Activated CD4-positive, alpha-beta T cell treated with anti-CD3 and anti-CD28 coated beads, Interleukin-2, amount 10 ng/mL, durations not matched to agents 24 days and 14 days (primary cell): ENCODE results near the gene TAMALIN. TPM values are rescaled to one million over a fixed set of nuclear protein-coding genes. Genes with fewer than 3 reads are reported as not detected.

Experiments
- DNase-seq: peaks from one replicate; pipeline ENCODE4 v3.0.0; 2022
- H3K27ac Mint-ChIP-seq: one replicate; pipeline ENCODE4 v1.8.0; 2022; ENCODE audit warnings: mild to moderate bottlenecking, mixed read lengths
- H3K27me3 Mint-ChIP-seq: one replicate; pipeline ENCODE4 v1.8.0; 2022; ENCODE audit warnings: mixed read lengths
- H3K36me3 Mint-ChIP-seq: one replicate; pipeline ENCODE4 v1.8.0; 2022; ENCODE audit warnings: low read depth, mild to moderate bottlenecking, mixed read lengths
- H3K4me1 Mint-ChIP-seq: one replicate; pipeline ENCODE4 v1.8.0; 2021; ENCODE audit warnings: mixed read lengths
- H3K4me3 Mint-ChIP-seq: one replicate; pipeline ENCODE4 v1.8.0; 2022; ENCODE audit warnings: mild to moderate bottlenecking, moderate library complexity, mixed read lengths
- H3K9me3 Mint-ChIP-seq: one replicate; pipeline ENCODE4 v1.8.0; 2021; ENCODE audit warnings: mixed read lengths
- intact Hi-C: fragments of 100-400 bp; cut with micrococcal nuclease; formaldehyde crosslinking; loops from one replicate; pipeline ENCODE4 v1.15.1; 2023
- total RNA-seq: library from RNA; stranded (reverse); gene quantifications from 2 replicates; pipeline ENCODE4 v1.2.3, GENCODE V29; 2022

The TAMALIN gene
- total RNA-seq, 1 donor from 2014 or later: 12.4 TPM

DNA sequence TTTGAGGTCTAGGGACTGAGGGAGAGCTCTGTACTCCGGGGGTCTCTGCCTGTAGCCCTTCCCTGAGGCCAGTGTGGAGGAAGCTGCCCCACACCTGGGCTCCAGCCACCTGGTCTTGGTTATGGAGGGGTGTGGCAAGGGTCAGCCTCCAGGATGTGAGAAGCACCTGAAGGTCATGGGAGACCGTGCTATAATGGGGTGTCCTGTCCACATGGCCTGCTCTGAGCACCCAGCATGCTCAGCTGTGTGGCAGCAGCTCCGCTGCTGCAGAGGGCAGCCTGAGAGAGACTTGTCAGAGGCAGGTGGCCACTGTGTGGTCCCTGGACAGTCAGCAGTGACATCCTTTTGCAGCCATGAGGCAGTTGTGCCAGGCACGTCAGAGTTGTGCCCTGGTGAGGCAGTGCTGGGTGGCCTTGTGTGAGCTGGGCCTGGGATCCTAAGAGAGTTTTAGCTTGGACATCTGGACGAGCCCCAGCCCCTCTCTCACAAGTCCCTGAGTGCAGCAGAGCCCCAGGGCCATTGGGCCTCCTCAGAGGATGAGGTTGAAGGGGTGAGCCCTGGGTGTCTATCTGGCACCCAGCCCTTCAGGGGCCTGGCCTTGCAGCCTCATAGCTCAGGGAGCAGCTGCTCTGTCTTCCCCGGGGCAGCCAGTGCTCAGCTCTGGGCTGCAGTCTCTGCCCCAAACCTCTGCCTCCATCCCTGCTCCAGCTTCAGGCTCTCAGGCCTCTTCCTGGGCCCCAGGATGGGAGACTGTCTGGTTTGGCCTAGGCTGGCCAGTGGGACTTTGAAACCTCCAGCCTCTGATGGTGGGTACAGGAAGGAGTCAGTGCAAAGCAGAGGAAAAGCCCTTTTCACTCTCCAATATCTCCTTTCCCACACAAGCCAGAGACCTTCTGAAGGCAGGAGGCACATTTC is 55.7 kb downstream of the TAMALIN start:
- intact Hi-C loops: no loop called here
- no peaks in the 10 kb centered on the region for H3K27me3 Mint-ChIP-seq
- no peak for DNase-seq
- H3K27ac Mint-ChIP-seq: no peak overlapping the region
- H3K4me3 Mint-ChIP-seq: no peak overlapping the region
- H3K9me3 Mint-ChIP-seq: no peaks in the 10 kb centered on the region
- H3K4me1 Mint-ChIP-seq: peaks cover 6% of the 10 kb centered on the region
- H3K36me3 Mint-ChIP-seq: peaks cover 19% of the 10 kb centered on the region

DNA sequence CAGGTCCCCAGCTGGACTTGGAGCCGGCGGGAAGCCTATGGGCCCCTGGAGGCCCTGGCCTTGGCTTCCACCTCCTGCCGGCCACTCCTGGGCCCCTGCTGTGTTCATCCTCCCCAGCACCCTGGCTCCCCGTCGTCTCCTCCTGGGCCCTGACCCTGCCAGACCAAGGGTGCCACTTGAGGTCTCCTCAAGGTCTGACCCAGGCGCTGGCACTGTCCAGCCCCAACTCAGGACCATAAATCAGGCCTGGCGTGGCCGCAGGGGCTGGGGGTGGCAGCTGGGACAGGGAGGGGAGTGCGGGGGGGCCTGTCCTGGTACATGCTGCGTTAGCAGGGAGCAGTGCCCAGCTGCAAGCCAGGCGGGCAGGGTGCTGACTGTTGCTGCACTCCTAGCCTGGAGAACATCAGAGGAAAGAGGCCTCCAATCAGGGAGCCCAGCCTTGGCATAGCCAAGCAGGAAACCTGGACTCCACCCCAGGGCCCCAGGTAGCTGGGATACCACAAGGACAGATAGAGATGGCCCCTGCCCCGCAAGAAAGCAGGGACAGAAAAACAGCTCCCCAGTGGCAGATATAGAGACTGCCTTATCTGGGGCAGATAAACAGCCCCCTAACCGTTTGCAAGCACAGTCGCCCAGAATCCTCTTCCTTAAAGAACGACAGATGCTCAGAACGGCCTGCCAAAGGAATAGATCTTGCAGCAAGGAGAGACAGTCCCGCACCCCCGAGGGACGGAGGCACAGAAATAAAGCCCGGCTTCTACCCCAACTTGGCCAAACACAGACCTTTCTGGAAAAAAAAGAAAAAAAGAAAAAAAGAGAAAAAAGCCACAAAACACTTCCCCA is 56.6 kb downstream of the TAMALIN start:
- DNase-seq: no peak
- peaks cover 12% of the 10 kb centered on the region for H3K36me3 Mint-ChIP-seq
- no peak overlapping the region for H3K27ac Mint-ChIP-seq
- H3K27me3 Mint-ChIP-seq: no peaks in the 10 kb centered on the region
- intact Hi-C loops: no loop called here
- no peaks in the 10 kb centered on the region for H3K9me3 Mint-ChIP-seq
- H3K4me3 Mint-ChIP-seq: no peak overlapping the region
- peaks cover 6% of the 10 kb centered on the region for H3K4me1 Mint-ChIP-seq

DNA sequence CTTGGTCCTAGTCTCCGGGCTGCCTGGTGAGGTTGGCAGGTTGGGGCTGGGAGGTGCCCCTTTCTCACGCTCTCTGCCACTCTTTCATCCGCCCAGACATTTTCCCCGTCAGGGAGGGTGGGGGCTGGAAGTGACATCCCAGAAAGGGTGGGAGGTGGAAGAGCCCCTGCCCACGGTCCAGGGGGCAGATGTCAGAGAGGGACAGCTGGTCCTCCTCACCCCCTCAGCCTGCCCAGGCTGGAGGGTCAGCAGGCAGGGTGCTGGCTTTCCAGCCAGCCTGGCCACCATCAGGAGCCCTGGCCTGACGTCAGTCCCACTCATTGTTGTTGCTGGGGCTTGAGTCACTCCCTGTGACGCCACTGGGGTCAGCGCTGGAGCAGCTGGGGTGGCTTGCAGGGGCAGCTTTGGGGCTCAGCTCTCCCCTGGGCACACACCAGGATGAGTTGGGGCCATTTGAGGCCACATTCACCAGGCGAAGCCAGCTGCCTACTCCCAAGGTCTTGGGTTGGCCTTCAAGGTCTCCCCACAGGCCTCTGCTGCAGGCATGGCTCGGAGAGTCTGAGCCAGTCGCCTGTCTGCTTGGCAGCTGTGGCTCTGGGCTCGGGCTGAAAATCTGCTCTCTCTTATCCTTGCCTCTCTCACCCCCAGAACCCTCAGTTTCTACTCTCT is 57.4 kb downstream of the TAMALIN start:
- DNase-seq: no peak
- H3K4me1 Mint-ChIP-seq: peaks cover 9% of the 10 kb centered on the region
- H3K27me3 Mint-ChIP-seq: no peaks in the 10 kb centered on the region
- no peak overlapping the region for H3K4me3 Mint-ChIP-seq
- H3K9me3 Mint-ChIP-seq: no peaks in the 10 kb centered on the region
- H3K36me3 Mint-ChIP-seq: peaks cover 8% of the 10 kb centered on the region
- no peak overlapping the region for H3K27ac Mint-ChIP-seq
- intact Hi-C loops: no loop called here

Other genes starting within 250 kb of the TAMALIN start
- 0.30 and 0.33 TPM in 2 replicates for gene FIGNL2, start 158.2 kb upstream of the TAMALIN start, total RNA-seq
- gene ANKRD33, start 118.8 kb upstream of the TAMALIN start, total RNA-seq: not detected in 2 replicates
- not detected in 2 replicates for gene ACVRL1, start 99.4 kb upstream of the TAMALIN start, total RNA-seq
- gene ACVR1B, start 55.2 kb upstream of the TAMALIN start, total RNA-seq: 7.1 and 8.1 TPM in 2 replicates
- gene NR4A1, start 44.5 kb downstream of the TAMALIN start, total RNA-seq: 55.0 and 57.7 TPM in 2 replicates
- 51.2 and 61.4 TPM in 2 replicates for gene ATG101, start 63.0 kb downstream of the TAMALIN start, total RNA-seq
- gene SMIM41, start 72.8 kb downstream of the TAMALIN start, total RNA-seq: 0.19 TPM in 1 of 2 replicates, not detected in the other
- not detected in 2 replicates for gene KRT80, start 185.1 kb downstream of the TAMALIN start, total RNA-seq
- 12.3 and 15.8 TPM in 2 replicates for gene KRT7, start 226.3 kb downstream of the TAMALIN start, total RNA-seq